Measurements from ENCODE around the gene TEAD1. TPM values are rescaled to one million over a fixed set of nuclear protein-coding genes. Genes with fewer than 3 reads are reported as not detected.

TEAD1 gene
- total and polyA plus RNA-seq, 2 donors (not counting 3 experiments of a cell fraction or from before 2014, with no cell fraction given) = 15.3 to 49.0 TPM

DNA sequence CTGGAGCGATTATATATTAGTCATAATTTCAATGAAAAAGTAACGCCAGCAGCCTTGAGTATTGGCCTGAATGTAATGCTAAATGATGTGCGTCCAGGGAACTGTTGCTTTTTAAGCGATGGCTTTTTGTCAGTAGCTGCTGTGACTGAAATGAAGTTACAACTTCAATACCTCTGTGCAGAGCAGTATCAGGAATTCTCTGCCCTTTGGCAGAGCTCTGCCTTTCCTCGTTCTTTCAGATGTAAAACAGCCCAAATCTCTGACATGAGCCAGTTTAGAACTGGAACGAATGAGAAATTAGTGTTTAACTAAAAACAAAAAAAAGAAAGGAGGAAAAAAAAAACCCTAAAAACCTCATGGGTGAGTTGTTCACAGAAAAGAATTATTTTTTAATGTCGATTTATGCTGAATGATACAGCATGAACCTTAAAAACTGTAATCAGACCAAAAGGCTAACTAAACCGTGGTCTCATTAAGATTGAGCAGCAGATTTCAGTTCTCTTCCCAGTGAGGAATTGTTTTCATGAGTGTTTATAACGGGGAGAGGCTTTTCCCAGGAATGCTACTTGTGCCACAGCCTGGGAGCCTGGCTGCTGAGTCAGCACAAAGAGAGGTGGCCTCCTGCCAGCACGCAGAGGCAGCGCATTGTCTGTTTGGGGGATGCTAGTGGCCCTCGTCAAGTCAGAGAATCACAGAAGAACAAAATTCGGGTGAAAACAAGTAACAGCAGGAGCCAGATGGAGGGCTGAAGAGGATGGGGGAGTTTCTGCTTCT is 188.7 kb downstream of the TEAD1 start:
- ChIA-PET CTCF (interaction anchor here (1.6 to 2.6 kb wide), 3 partner anchors 8 to 35 kb away, joined by 4 to 8 read pairs (median 5); no protein-coding TSS in a partner anchor), POLR2A (no interaction called here)
- Histone ChIP-seq H3K36me3 (ENCODE audit: control insufficient read depth in 2 of 2, extremely low read depth in 1 of 2, insufficient read depth in 2 of 2, low read length in 2 of 2) (no peaks in the 10 kb centered on the region), H2AFZ (ENCODE audit: low read depth, low read length) (no peak overlapping the region), H3K27ac (ENCODE audit: insufficient read depth, low read depth, low read length) (no peak overlapping the region), H4K20me1 (replicated peaks; ENCODE audit: control insufficient read depth, extremely low read depth, insufficient read depth, low read length) (no peaks in the 10 kb centered on the region), H3K9ac (replicated peaks; ENCODE audit: extremely low read depth, insufficient read depth, low read length) (no peak overlapping the region), H3K79me2 (ENCODE audit: control insufficient read depth, insufficient read depth, low read length) (peaks cover 3% of the 10 kb centered on the region), H3K4me2 (ENCODE audit: insufficient read depth, low read length) (no peak overlapping the region), H3K4me3 (replicated peaks in 1 of 3; ENCODE audit: insufficient read depth in 1 of 3, low read depth in 1 of 3, low read length in 3 of 3) (no peak overlapping the region), H3K9me1 (replicated peaks; ENCODE audit: control insufficient read depth, extremely low read depth, insufficient read depth, low read length) (no peaks in the 10 kb centered on the region), H3K4me1 (ENCODE audit: control insufficient read depth, extremely low read depth, insufficient read depth, low read length) (peaks cover 7% of the 10 kb centered on the region), H3K27me3 (ENCODE audit: control insufficient read depth in 2 of 2, insufficient read depth in 2 of 2, low read length in 2 of 2) (no peaks in the 10 kb centered on the region), H3K9me3 (replicated peaks; ENCODE audit: control insufficient read depth, insufficient read depth, low read length) (no peaks in the 10 kb centered on the region)
- DNase-seq (ENCODE audit: low read depth, low spot score) (peak; percentile 64), FAIRE-seq (peak; percentile 12)
- intact Hi-C loops (cut with micrococcal nuclease) = no loop called here
- dilution Hi-C loops (cut with MboI; ENCODE audit: extremely low pct_ligation_motif_present, low sequenced_read_pairs) = no loop called here
- TF ChIP-seq, protein P1, sequence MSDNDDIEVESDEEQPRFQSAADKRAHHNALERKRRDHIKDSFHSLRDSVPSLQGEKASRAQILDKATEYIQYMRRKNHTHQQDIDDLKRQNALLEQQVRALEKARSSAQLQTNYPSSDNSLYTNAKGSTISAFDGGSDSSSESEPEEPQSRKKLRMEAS (IDR thresholded peaks at IDR 0.05; ENCODE audit: insufficient read depth, insufficient read length) = no peak
- no peak for TF ChIP-seq EZH2 (IDR thresholded peaks at IDR 0.05; ENCODE audit: borderline replicate concordance, low read depth, low read length, severe bottlenecking)
- TF ChIP-seq POLR2A (IDR thresholded peaks at IDR 0.05; ENCODE audit: low read depth, low read length) = no peak
- TF ChIP-seq POLR2AphosphoS5 (IDR thresholded peaks at IDR 0.05; ENCODE audit: insufficient read depth, low read depth, low read length) = no peak
- TF ChIP-seq FOS (IDR thresholded peaks at IDR 0.05; ENCODE audit: borderline replicate concordance, insufficient read depth, low read length) = no peak
- TF ChIP-seq GATA2 (IDR thresholded peaks at IDR 0.05; ENCODE audit: insufficient read depth, insufficient read length, low read depth, low read length) = no peak
- no peak for TF ChIP-seq MYC (IDR thresholded peaks at IDR 0.05; ENCODE audit: low read depth, low read length)
- no peak for TF ChIP-seq JUN (IDR thresholded peaks at IDR 0.05; ENCODE audit: borderline replicate concordance, insufficient read depth, insufficient read length, low read depth)
- TF ChIP-seq, protein P2, sequence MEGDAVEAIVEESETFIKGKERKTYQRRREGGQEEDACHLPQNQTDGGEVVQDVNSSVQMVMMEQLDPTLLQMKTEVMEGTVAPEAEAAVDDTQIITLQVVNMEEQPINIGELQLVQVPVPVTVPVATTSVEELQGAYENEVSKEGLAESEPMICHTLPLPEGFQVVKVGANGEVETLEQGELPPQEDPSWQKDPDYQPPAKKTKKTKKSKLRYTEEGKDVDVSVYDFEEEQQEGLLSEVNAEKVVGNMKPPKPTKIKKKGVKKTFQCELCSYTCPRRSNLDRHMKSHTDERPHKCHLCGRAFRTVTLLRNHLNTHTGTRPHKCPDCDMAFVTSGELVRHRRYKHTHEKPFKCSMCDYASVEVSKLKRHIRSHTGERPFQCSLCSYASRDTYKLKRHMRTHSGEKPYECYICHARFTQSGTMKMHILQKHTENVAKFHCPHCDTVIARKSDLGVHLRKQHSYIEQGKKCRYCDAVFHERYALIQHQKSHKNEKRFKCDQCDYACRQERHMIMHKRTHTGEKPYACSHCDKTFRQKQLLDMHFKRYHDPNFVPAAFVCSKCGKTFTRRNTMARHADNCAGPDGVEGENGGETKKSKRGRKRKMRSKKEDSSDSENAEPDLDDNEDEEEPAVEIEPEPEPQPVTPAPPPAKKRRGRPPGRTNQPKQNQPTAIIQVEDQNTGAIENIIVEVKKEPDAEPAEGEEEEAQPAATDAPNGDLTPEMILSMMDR (IDR thresholded peaks at IDR 0.05; ENCODE audit: extremely low read depth in 1 of 2, insufficient read depth in 1 of 2, low read depth in 1 of 2, low read length in 2 of 2) = no peak
- no TSS peak for BruUV-seq (replicated peaks)
